GM23338 (cell line): ENCODE data around the gene NUMB. TPM values are rescaled to one million over a fixed set of nuclear protein-coding genes. Genes with fewer than 3 reads are reported as not detected.

Experiments used
- ATAC-seq: fragments of 200-7000 bp; cut with Tn5 transposase; 3 replicates; pipeline ENCODE4 v1.9.1; 2020
- DNase-seq: peaks from one replicate; pipeline ENCODE4 v3.0.0-alpha.2; 2015; ENCODE audit warnings: low spot score
- H2AFZ ChIP-seq: fragments of 200-600 bp; sonication (generic); 2 replicates; pipeline ENCODE4 v1.8.0; 2016; ENCODE audit warnings: antibody characterized with exemption, mild to moderate bottlenecking, moderate library complexity
- H3F3A ChIP-seq: fragments of 200-600 bp; sonication (generic); replicated peaks from 2 replicates; pipeline ENCODE4 v1.8.0; 2017; ENCODE audit warnings: antibody characterized with exemption, mixed run types, low read depth
- H3K27ac ChIP-seq: fragments of 200-600 bp; sonication (generic); 2 replicates; pipeline ENCODE4 v1.6.1; 2016; ENCODE audit warnings: low read depth
- H3K27me3 ChIP-seq: fragments of 200-600 bp; sonication (generic); 2 replicates; pipeline ENCODE4 v1.8.0; 2016; ENCODE audit warnings: mild to moderate bottlenecking, mixed run types, moderate library complexity; ENCODE audit not compliant: insufficient read depth
- H3K36me3 ChIP-seq: fragments of 200-600 bp; sonication (generic); 2 replicates; pipeline ENCODE4 v1.8.0; 2016; ENCODE audit warnings: mild to moderate bottlenecking; ENCODE audit not compliant: insufficient read depth
- H3K4me1 ChIP-seq: fragments of 200-600 bp; sonication (generic); 2 replicates; pipeline ENCODE4 v1.8.0; 2016; ENCODE audit warnings: mild to moderate bottlenecking, moderate library complexity; ENCODE audit not compliant: insufficient read depth
- H3K4me2 ChIP-seq: fragments of 200-600 bp; sonication (generic); 2 replicates; pipeline ENCODE4 v1.7.1; 2017; ENCODE audit warnings: mixed run types
- H3K4me3 ChIP-seq: fragments of 200-600 bp; sonication (generic); 2 replicates; pipeline ENCODE4 v1.6.1; 2016; ENCODE audit warnings: mixed run types
- H3K79me2 ChIP-seq: fragments of 200-600 bp; sonication (generic); replicated peaks from 2 replicates; pipeline ENCODE4 v1.8.0; 2017; ENCODE audit warnings: mild to moderate bottlenecking; ENCODE audit not compliant: insufficient read depth
- H3K9me2 ChIP-seq: fragments of 200-600 bp; sonication (generic); 2 replicates; pipeline ENCODE4 v1.8.0; 2017; ENCODE audit not compliant: insufficient read depth
- H4K20me1 ChIP-seq: fragments of 200-600 bp; sonication (generic); replicated peaks from 2 replicates; pipeline ENCODE4 v1.8.0; 2017; ENCODE audit warnings: mild to moderate bottlenecking; ENCODE audit not compliant: insufficient read depth
- H3K27ac Mint-ChIP-seq: 2 replicates; pipeline ENCODE4 v1.8.0; 2020; ENCODE audit warnings: inconsistent platforms, mild to moderate bottlenecking, moderate library complexity, mixed read lengths
- H3K27me3 Mint-ChIP-seq: 3 replicates; pipeline ENCODE4 v1.8.0; 2022; ENCODE audit warnings: low read depth, mild to moderate bottlenecking, moderate library complexity, mixed read lengths, inconsistent platforms; ENCODE audit not compliant: insufficient read depth, poor library complexity
- H3K36me3 Mint-ChIP-seq: 3 replicates; pipeline ENCODE4 v1.8.0; 2021; ENCODE audit warnings: low read depth, mild to moderate bottlenecking, inconsistent platforms, moderate library complexity, mixed read lengths
- H3K4me1 Mint-ChIP-seq: 3 replicates; pipeline ENCODE4 v1.8.0; 2020; ENCODE audit warnings: mild to moderate bottlenecking, inconsistent platforms, mixed read lengths
- H3K4me3 Mint-ChIP-seq: 3 replicates; pipeline ENCODE4 v1.8.0; 2021; ENCODE audit warnings: moderate library complexity, mild to moderate bottlenecking, inconsistent platforms, mixed read lengths
- H3K9me3 Mint-ChIP-seq: 3 replicates; pipeline ENCODE4 v1.8.0; 2020; ENCODE audit warnings: moderate library complexity, mild to moderate bottlenecking, inconsistent platforms, mixed read lengths
- CREB1 ChIP-seq: fragments of 250-450 bp; sonication (Bioruptor Pico); IDR thresholded peaks from 2 replicates; pipeline ENCODE4 v1.5.0; 2020; ENCODE audit warnings: low read depth, mild to moderate bottlenecking, moderate library complexity
- CTCF ChIP-seq, 2 experiments: fragments of 200-600 bp in 1 of 2; sonication (generic) in 1 of 2; conservative IDR thresholded peaks; 2 replicates each; pipeline versions ENCODE4 v1.5.1 to v1.6.1; 2016 to 2017; ENCODE audit warnings: antibody characterized with exemption in 2 of 2, low read depth in 2 of 2, mild to moderate bottlenecking in 2 of 2, moderate library complexity in 1 of 2
- ETS1 ChIP-seq: IDR thresholded peaks from 2 replicates; pipeline ENCODE4 v1.6.1; 2016; ENCODE audit warnings: antibody characterized with exemption
- EZH2 ChIP-seq: fragments of 200-600 bp; sonication (generic); IDR thresholded peaks from one replicate; pipeline ENCODE4 v1.8.0; 2017; ENCODE audit warnings: antibody characterized with exemption, mild to moderate bottlenecking, low read depth; ENCODE audit not compliant: unreplicated experiment
- EZH2phosphoT487 ChIP-seq: fragments of 200-600 bp; sonication (generic); IDR thresholded peaks from one replicate; pipeline ENCODE4 v1.8.1; 2018; ENCODE audit warnings: antibody characterized with exemption; ENCODE audit not compliant: unreplicated experiment
- JUNB ChIP-seq: IDR thresholded peaks from one replicate; pipeline ENCODE4 v1.6.1; 2016; ENCODE audit warnings: antibody characterized with exemption; ENCODE audit not compliant: unreplicated experiment
- NANOG ChIP-seq: IDR thresholded peaks from 2 replicates; pipeline ENCODE4 v1.6.1; 2016; ENCODE audit warnings: antibody characterized with exemption, borderline replicate concordance
- POLR2AphosphoS5 ChIP-seq: IDR thresholded peaks from 2 replicates; pipeline ENCODE4 v1.6.1; 2016; ENCODE audit warnings: antibody characterized with exemption, low read depth
- REST ChIP-seq: IDR thresholded peaks from one replicate; pipeline ENCODE4 v1.6.1; 2018; ENCODE audit warnings: antibody characterized with exemption; ENCODE audit not compliant: unreplicated experiment
- STAT1 ChIP-seq: IDR thresholded peaks from one replicate; pipeline ENCODE4 v1.6.1; 2016; ENCODE audit warnings: antibody characterized with exemption; ENCODE audit not compliant: unreplicated experiment
- ZNF114 ChIP-seq: fragments of 250-450 bp; sonication (Bioruptor Pico); IDR thresholded peaks from 2 replicates; pipeline ENCODE4 v1.5.0; 2020; ENCODE audit warnings: mild to moderate bottlenecking, moderate library complexity
- ZNF331 ChIP-seq: fragments of 250-450 bp; sonication (Bioruptor Pico); IDR thresholded peaks from 2 replicates; pipeline ENCODE4 v1.5.0; 2020; ENCODE audit warnings: low read depth, mild to moderate bottlenecking, moderate library complexity
- ZNF462 ChIP-seq: fragments of 250-450 bp; sonication (Bioruptor Pico); IDR thresholded peaks from 2 replicates; pipeline ENCODE4 v1.5.0; 2020; ENCODE audit warnings: mild to moderate bottlenecking, moderate library complexity
- polyA plus RNA-seq: library from polyadenylated mRNA; unstranded; fragments of >200 nt; fragmentation: Nextera tagmentation; extraction: Ambion mirVana; gene quantifications from 2 replicates; pipeline ENCODE4 v1.2.1, GENCODE V29; 2016
- total RNA-seq: library from RNA; depleted of rRNA; stranded (reverse); fragments of >200 nt; shearing (Covaris generic); gene quantifications from 2 replicates; pipeline ENCODE4 v1.2.3, GENCODE V29; 2014

Gene NUMB
- total and polyA plus RNA-seq, 2 experiments from 2014 or later: 32.1 to 36.7 TPM

- DNase-seq: no peak
- H3K9me3 Mint-ChIP-seq: no peaks in the 10 kb centered on the region
- peaks cover 14% of the 10 kb centered on the region for H3K4me1 Mint-ChIP-seq
- H3K36me3 Mint-ChIP-seq: peaks cover 25% of the 10 kb centered on the region
- H3K27me3 Mint-ChIP-seq: peaks cover 2% of the 10 kb centered on the region
- H4K20me1 ChIP-seq: peaks cover 8% of the 10 kb centered on the region; the same call in 1 of the 2 replicates
- H3K79me2 ChIP-seq: no peaks in the 10 kb centered on the region
- no peak overlapping the region for H2AFZ ChIP-seq
- H3F3A ChIP-seq: peaks cover 17% of the 10 kb centered on the region; the same call in 1 of the 2 replicates
- peak overlapping the region; percentile 50; the same call in 1 of the 2 replicates for H3K27ac ChIP-seq
- peaks cover 5% of the 10 kb centered on the region; the same call in 1 of the 2 replicates for H3K36me3 ChIP-seq
- no peak for TF ChIP-seq ZNF462 (CRISPR knock-in tag)
- no peak for TF ChIP-seq STAT1
- TF ChIP-seq EZH2: no peak
- no peak for TF ChIP-seq REST
- no peak for TF ChIP-seq ETS1
- TF ChIP-seq JUNB: no peak
- no peak for TF ChIP-seq NANOG
- TF ChIP-seq ZNF331 (CRISPR knock-in tag): no peak
- no peak for TF ChIP-seq EZH2phosphoT487
- TF ChIP-seq CREB1 (CRISPR knock-in tag): no peak
- no peak for TF ChIP-seq ZNF114
- TF ChIP-seq POLR2AphosphoS5: no peak
- no peak for TF ChIP-seq CTCF (conservative IDR thresholded peaks at IDR 0.05; ENCODE audit: low read depth in 2 of 2)
- H3K4me2 ChIP-seq: no peak overlapping the region
- H3K4me1 ChIP-seq: peaks cover 10% of the 10 kb centered on the region
- H3K4me3 Mint-ChIP-seq: no peak overlapping the region
- H3K4me3 ChIP-seq: no peak overlapping the region
- ATAC-seq: no peak
- no peaks in the 10 kb centered on the region for H3K9me2 ChIP-seq
- no peaks in the 10 kb centered on the region for H3K27me3 ChIP-seq
- H3K27ac Mint-ChIP-seq: no peak overlapping the region
These were observed 184.5 kb downstream of the NUMB start for GRCh38 chr14:73273799-73274198.
